Fibroblast of lung (primary cell): Measurements from ENCODE around the gene UXS1.

Source experiments
- EZH2 ChIP-seq: IDR thresholded peaks from 2 replicates; pipeline ENCODE4 v1.5.1; 2012; ENCODE audit warnings: low read length, control low read depth, mild to moderate bottlenecking; ENCODE audit errors: missing control alignments
- TF ChIP-seq, protein P1 (sequence below), 2 donors: IDR thresholded peaks in 1 of 2; conservative IDR thresholded peaks in 1 of 2; 1 replicate in 1 of 2; 2 replicates in 1 of 2; pipeline ENCODE4 v1.5.1; 2011 to 2012; ENCODE audit warnings: low read length in 2 of 2, control low read depth in 1 of 2, inconsistent platforms in 1 of 2, low read depth in 1 of 2, mild to moderate bottlenecking in 1 of 2

DNA sequence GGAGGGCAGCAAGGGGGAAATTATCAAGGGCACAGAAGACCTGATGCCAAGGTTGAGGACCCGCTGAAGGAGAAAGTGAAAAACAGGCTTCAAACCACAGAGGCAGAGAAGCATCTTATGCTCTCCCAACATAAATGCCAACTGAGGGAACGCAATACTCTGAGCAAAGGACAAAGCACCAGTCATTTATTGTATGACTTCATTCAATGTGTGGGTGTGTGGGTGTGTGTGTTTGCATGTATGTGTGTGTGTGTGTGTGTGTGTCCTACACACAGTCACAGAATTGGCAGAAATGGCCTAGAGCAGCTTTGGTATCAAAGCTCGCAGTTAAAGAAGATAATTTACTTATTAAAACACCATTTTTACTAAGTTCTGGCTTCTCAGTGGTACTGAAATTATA, 51.4 kb downstream of the UXS1 start:
- TF ChIP-seq, protein P1, sequence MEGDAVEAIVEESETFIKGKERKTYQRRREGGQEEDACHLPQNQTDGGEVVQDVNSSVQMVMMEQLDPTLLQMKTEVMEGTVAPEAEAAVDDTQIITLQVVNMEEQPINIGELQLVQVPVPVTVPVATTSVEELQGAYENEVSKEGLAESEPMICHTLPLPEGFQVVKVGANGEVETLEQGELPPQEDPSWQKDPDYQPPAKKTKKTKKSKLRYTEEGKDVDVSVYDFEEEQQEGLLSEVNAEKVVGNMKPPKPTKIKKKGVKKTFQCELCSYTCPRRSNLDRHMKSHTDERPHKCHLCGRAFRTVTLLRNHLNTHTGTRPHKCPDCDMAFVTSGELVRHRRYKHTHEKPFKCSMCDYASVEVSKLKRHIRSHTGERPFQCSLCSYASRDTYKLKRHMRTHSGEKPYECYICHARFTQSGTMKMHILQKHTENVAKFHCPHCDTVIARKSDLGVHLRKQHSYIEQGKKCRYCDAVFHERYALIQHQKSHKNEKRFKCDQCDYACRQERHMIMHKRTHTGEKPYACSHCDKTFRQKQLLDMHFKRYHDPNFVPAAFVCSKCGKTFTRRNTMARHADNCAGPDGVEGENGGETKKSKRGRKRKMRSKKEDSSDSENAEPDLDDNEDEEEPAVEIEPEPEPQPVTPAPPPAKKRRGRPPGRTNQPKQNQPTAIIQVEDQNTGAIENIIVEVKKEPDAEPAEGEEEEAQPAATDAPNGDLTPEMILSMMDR (conservative IDR thresholded peaks at IDR 0.05 in 1 of 2, IDR thresholded peaks at IDR 0.05 in 1 of 2; ENCODE audit: low read depth in 1 of 2, low read length in 2 of 2), result no peak
- no peak for TF ChIP-seq EZH2
